ENCODE results near the gene KLHL29.

The KLHL29 gene

GRCh38 chr2:23622966-23623675 is 238.1 kb downstream of the KLHL29 start:
- no peak for DNase-seq

DNA sequence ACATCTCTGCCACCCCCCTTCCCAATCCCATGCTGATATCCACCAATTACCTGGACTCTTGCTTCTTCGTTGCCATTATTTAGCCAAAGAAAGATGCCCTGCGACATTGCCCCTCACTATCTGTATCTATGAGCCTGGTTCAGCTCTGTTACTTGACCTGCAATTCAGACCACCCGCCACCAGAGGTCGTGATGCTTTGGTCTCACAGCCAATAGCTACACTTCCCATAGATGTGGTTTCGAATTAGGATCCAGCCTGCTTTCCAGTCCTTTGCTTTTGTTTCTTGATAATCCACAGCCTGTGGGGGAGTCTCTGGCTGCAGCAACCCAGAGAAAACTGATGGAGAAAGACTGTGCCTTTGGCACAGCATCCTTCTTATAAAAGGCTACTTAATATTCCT is 239.4 kb downstream of the KLHL29 start:
- DNase-seq, result no peak

DNA sequence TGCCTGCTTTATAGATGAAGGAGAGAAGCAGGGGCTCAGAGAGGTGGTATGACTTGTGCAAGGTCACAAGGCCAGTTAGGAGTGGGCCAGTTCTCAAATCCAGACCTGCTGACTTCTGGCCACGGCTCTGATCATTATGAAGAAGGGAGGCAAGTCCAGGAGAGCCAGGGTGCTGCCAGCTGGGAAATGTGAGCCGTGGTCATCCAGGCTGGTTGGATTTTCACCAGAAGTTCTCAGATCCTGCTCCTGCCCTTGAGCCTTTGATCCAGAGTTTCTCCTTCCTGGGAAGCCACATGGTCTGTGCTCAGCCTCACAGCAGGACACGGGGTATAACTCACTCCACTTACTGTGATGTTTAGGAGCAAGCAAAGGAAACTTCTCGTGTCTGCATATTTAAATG is 239.9 kb downstream of the KLHL29 start:
- no peak for DNase-seq

DNA sequence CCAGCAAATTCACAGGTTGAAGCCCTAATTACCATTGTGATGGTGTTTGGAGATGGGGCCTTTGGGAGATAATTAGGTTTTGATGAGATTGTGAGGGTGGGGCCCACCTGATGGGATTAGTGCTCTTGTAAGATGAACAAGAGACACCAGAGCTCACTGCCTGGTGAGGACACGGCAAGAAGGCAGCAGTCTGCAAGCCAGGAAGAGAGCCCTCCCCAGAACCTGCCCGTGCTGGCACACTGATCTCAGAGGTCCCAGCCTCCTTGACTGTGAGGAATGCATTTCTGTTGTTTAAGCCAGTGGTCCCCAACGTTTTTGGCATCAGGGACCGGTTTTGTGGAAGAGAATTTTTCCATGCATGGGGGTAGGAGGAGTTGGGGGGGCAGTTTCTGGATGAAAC is 240.7 kb downstream of the KLHL29 start:
- no peak for DNase-seq

GRCh38 chr2:23626701-23627230 is 241.8 kb downstream of the KLHL29 start:
- DNase-seq, result no peak

DNA sequence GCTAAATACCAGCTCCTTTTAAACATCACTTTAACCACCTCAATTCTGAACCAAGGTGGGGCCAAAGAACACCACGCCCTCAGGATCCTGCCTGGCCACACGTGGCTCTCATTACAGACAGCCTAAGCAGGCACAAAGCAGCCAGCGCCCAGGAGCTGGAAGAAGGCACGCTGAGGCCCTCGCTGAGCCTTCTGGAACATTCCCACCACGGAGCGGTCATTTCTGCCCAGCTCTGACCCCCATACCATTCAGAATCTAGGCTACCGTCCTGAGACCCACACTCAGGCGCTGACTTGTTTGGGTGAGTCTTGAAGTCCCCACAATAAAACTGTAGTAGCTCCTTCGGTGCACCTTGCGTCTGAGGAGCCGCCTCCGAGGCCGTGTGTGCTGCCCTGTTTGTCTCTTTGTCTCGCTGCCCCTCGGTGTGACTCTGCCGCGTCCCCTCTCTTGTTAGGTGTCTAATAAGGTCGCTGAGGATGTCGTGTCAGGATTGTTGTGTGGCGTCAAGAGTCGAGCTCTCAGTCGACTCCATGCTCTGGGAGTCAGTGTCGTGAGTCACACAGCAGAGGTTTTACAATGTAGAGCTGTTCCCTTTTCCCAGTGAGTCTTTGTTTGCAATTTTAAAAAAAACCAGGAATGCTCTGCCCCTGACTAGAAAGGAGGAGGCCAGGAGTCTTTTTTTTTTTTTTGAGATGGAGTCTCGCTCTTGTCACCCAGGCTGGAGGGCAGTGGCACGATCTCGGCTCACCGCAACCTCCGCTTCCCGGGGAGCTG is 242.4 kb downstream of the KLHL29 start:
- no peak for DNase-seq

- DNase-seq, result no peak
Measured at GRCh38 chr2:23628926-23629771, 244.2 kb downstream of the KLHL29 start.

- DNase-seq, result no peak
Measured at GRCh38 chr2:23629772-23630480, 244.9 kb downstream of the KLHL29 start.

DNA sequence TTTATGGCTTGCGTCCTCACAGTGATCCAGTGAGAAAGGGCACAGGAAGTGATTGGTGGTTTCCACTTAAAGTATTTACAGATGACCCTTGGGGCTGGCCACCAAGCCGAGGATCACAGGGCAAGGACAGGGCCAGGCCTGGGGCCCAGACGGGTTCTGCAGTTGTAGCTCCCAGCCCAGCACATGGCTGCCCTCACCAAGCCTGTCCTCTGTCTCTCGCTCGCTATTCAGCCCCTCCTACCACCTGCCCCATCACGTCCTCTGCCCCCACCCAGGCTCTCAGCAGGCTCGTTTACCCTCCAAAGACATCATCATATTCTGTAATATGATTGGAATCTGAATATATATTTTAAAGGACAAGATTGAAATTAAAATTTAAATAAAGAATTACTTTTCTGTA is 246.0 kb downstream of the KLHL29 start:
- no peak for DNase-seq

- DNase-seq, result no peak
Measured at GRCh38 chr2:23631389-23631788, 246.4 kb downstream of the KLHL29 start.

- no peak for DNase-seq
Measured at GRCh38 chr2:23632386-23632785, 247.4 kb downstream of the KLHL29 start.

- no peak for DNase-seq
Measured at GRCh38 chr2:23632831-23633395, 247.9 kb downstream of the KLHL29 start.

DNA sequence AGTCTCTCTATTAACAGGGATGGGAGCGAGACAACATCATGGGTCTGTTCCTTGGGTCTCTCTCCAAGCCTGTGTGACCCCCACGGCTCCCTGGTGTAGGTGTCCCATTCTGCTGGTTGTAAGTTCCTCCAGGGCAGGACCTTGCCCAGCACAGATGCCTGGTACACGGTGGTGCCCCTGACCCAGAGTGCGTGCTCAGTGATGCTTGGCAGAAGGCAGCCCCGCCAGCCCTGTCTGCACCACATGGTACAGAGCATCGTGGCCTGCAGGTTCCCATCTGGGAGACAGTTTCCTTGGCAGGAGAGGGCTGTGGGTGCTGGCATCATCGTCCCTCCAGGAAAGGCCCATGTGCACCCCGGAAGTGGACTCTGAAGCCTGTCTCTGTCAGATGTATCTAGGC is 249.0 kb downstream of the KLHL29 start:
- DNase-seq, result no peak

GRCh38 chr2:23635442-23636340 is 250.7 kb downstream of the KLHL29 start:
- no peak for DNase-seq

DNA sequence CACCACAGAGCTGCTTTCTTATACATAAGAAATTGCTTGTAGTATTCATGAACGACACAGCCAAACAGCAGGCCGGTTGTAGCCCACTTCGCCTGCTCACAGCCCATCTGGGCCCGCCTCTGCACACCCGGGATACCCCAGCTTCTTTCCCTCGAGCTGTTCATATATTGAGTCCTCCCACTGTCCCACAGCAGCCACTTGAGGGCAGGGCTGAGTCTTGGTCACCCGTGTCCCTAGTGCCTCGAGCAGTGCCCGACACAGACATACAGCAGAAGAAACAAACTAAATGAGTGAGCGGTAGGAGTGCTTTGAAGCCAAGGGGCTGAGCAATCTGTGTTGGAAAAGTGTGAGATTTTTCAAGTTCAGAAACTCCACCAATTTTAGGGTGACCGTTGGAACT is 251.4 kb downstream of the KLHL29 start:
- no peak for DNase-seq

GRCh38 chr2:23637011-23637778 is 252.2 kb downstream of the KLHL29 start:
- DNase-seq, result no peak

- no peak for DNase-seq
Measured at GRCh38 chr2:23639406-23639982, 254.5 kb downstream of the KLHL29 start.

- DNase-seq, result no peak
Measured at GRCh38 chr2:23640711-23641110, 255.7 kb downstream of the KLHL29 start.

- DNase-seq, result no peak
Measured at GRCh38 chr2:23642516-23642915, 257.5 kb downstream of the KLHL29 start.

DNA sequence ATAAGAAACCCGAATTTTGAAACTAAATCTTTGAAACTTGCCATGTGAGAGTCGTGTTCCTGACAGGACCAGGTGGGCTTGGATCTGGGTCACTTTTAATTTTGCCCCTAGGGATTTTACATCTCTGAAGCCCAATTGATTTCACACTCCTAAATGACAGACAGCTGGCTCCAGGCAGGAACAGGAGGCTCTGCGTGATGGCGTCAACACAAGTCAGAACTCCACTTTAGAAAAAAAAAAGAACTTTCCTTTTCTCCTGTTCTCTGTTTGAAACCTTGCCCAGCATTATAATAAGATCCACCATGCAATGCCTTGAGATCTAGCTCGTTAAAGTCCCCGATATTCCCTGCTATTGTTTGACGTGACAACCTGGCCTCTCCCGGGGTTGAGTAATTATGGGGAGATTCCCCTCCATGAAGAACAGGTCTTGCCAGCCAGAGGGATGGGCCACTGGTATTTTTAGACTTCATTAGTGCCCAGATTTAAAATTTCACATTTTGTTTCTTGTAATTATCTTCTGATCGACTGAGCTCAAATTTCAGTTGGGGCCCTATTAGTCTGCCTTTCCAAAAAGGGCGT is 260.3 kb downstream of the KLHL29 start:
- no peak for DNase-seq

Data from NCI-H1092 treated with DMSO at 0.1 percent for 48 hours (cell line).